Common myeloid progenitor, CD34-positive (primary cell): Measurements from ENCODE around the gene RET.

Experiments used
- CTCF ChIA-PET: fragments of 350-600 bp; sonication (Branson Sonifier 250); formaldehyde crosslinking; loops from one replicate; lab custom pipeline; 2021; ENCODE audit warnings: antibody characterized with exemption; lab: Charles Lee
- POLR2A ChIA-PET: fragments of 350-600 bp; sonication (Branson Sonifier 250); formaldehyde crosslinking; loops from one replicate; lab custom pipeline; 2021; ENCODE audit warnings: antibody characterized with exemption; lab: Charles Lee
- DNase-seq, 3 donors: peaks; one replicate each; pipeline versions ENCODE4 v3.0.0 to v3.0.0-alpha.2; 2013
- H3K27ac ChIP-seq, 2 experiments: 1 replicate in 1 of 2; 2 replicates in 1 of 2; pipeline ENCODE4 v1.7.0; 2013; ENCODE audit warnings: inconsistent platforms in 2 of 2, low read length in 2 of 2, mild to moderate bottlenecking in 2 of 2, low read depth in 1 of 2, moderate library complexity in 1 of 2; ENCODE audit not compliant: severe bottlenecking in 2 of 2, insufficient read depth in 1 of 2, poor library complexity in 1 of 2
- H3K27me3 ChIP-seq, 5 experiments: replicated peaks in 2 of 5; 1 replicate in 3 of 5; 2 replicates in 2 of 5; pipeline versions ENCODE4 v1.6.1 to v1.7.0; 2013; ENCODE audit warnings: low read length in 4 of 5, mild to moderate bottlenecking in 2 of 5, moderate library complexity in 2 of 5, inconsistent platforms in 1 of 5; ENCODE audit not compliant: insufficient read depth in 5 of 5, control insufficient read depth in 4 of 5
- H3K36me3 ChIP-seq, 4 experiments: 1 replicate in 2 of 4; 2 replicates in 2 of 4; pipeline versions ENCODE4 v1.6.1 to v1.7.0; 2013; ENCODE audit warnings: low read length in 3 of 4, control low read depth in 1 of 4, mild to moderate bottlenecking in 1 of 4; ENCODE audit not compliant: control insufficient read depth in 4 of 4, insufficient read depth in 4 of 4
- H3K4me1 ChIP-seq, 4 experiments: 1 replicate in 3 of 4; 2 replicates in 1 of 4; pipeline versions ENCODE4 v1.6.1 to v1.7.1; 2013; ENCODE audit warnings: low read length in 3 of 4, mild to moderate bottlenecking in 3 of 4, control low read depth in 1 of 4, inconsistent platforms in 1 of 4, moderate library complexity in 1 of 4; ENCODE audit not compliant: control insufficient read depth in 4 of 4, insufficient read depth in 4 of 4; ENCODE audit errors: control extremely low read depth in 1 of 4
- H3K4me3 ChIP-seq, 7 experiments: 1 replicate in 4 of 7; 2 replicates in 3 of 7; pipeline versions ENCODE4 v1.5.1 to v1.7.0; 2013; ENCODE audit warnings: mild to moderate bottlenecking in 7 of 7, low read length in 6 of 7, moderate library complexity in 6 of 7, inconsistent platforms in 2 of 7, low read depth in 2 of 7, control low read depth in 1 of 7; ENCODE audit not compliant: insufficient read depth in 4 of 7, control insufficient read depth in 1 of 7; ENCODE audit errors: extremely low read depth in 1 of 7
- H3K9me3 ChIP-seq, 5 experiments: 1 replicate in 4 of 5; 2 replicates in 1 of 5; pipeline versions ENCODE4 v1.6.1 to v1.7.1; 2013; ENCODE audit warnings: low read length in 4 of 5, mild to moderate bottlenecking in 2 of 5, inconsistent platforms in 1 of 5, low read depth in 1 of 5, moderate library complexity in 1 of 5; ENCODE audit not compliant: control insufficient read depth in 4 of 5, insufficient read depth in 2 of 5; ENCODE audit errors: control extremely low read depth in 1 of 5
- WGBS: methylation state at CpG from one replicate; pipeline ENCODE4 v1.1.5; 2013; ENCODE audit not compliant: insufficient coverage; 5-methylcytosine and 5-hydroxymethylcytosine counted together

The RET gene

DNA sequence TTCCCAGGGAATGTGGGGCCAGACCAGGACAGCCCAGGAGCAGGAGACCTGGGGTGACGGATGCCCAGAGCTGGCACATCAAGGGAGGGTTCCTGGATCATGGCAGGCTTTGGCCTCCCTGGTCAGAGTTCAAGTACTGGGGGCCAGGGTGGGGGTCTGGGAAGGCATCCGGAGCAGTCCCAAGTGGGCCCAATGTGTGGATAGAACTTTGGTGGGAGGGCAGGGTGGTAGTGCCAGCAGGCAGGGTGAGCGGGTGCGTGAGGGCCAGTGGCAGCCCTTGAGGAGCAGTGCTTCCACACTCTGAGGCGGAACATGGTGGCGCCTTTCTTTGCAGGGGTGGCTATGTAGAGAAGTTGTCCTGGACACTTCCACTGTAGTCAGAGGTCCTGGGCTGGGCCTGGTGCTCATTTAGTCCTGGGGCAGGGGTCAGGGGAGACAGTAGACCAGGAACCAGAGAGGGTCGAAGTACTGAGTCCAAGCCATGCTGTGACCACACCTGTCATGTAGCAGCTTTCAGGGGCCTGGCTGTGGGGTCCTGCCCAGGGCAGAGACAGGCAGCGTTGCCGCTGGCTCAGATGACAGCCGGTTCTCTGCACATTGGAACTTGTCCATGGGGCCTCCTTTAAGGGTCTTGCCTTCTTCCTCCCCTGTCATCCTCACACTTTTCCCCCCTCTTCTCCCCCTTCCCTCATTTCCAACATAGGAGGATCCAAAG, 39.2 kb downstream of the RET start:
- peaks cover 4 to 36% (median 17%) of the 10 kb centered on the region in 4 experiments for H3K4me1 ChIP-seq
- no peak overlapping the region for H3K27ac ChIP-seq
- POLR2A ChIA-PET, result no interaction called here
- CTCF ChIA-PET, result interaction anchor here (1.2 to 1.4 kb wide), 4 partner anchors 8 to 24 kb away, joined by 3 to 5 read pairs (median 4); no protein-coding TSS in a partner anchor
- no peaks in the 10 kb centered on the region for H3K36me3 ChIP-seq
- no peak overlapping the region for H3K4me3 ChIP-seq
- no peak for DNase-seq
- no peaks in the 10 kb centered on the region for H3K9me3 ChIP-seq
- 97% methylated on average over 7 of the region's 10 CpGs for WGBS
- no peaks in the 10 kb centered on the region for H3K27me3 ChIP-seq

DNA sequence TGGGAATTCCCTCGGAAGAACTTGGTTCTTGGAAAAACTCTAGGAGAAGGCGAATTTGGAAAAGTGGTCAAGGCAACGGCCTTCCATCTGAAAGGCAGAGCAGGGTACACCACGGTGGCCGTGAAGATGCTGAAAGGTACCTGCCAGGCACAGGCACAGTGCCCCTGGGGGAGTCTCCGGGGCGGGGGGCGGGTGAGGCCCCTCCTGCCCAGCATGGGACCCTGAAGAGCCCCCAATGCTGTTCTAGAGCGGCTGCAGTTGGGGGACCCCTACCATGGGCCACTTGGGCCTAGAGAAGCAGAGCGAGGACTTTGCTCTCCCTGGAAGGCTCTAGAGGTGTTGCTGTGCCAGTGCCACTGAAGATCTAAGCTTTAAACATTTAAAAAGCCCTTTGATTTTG, 39.7 kb downstream of the RET start:
- CTCF ChIA-PET, result interaction anchor here (1.2 to 1.8 kb wide), 2 partner anchors 14 to 23 kb away, joined by 5 to 6 read pairs; no protein-coding TSS in a partner anchor

DNA sequence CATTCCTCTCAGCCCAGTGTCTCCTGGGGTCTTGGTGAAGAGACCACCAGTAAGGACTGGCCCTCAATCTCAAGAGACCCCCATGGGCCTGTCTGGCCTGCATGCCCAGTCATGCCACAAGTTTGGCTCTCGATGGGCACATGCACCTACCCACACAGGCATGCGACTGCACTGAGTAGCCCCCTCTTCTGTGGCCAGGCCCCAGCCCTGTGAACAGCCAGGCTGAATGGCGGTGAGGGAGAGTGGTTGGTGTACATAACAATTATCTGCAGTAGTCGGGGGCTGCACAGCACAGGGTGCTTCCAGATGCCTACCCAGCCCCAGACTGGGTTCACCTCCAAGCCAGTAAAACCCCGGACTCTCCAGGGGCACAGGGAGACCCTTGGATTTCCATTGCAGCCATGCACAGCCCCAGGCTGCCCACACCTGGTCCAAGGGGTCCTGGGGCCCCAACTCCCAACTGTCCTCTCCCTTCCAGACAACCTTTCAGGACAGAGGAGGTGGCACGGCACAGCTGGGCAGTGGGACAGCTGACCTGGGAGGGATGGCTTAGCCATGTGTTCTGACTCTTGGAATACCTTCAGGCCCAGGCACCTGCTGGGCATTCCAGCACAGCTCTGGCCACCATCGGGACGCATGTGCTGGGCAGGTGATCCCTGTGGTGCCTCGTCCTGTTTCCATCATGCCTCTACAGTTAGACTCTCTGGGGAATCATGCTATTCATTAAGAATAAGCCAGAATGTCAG, 40.3 kb downstream of the RET start:
- 97% methylated on average over 8 of the region's 9 CpGs for WGBS
- peaks cover 7 to 46% (median 29%) of the 10 kb centered on the region in 4 experiments for H3K4me1 ChIP-seq
- POLR2A ChIA-PET, result interaction anchor here (0.6 kb wide), 1 partner anchor 242 kb away, joined by 3 read pairs; no protein-coding TSS in a partner anchor

More for the DNA sequence above, 39.7 kb downstream of the RET start:
- Histone ChIP-seq H3K4me1 (peaks cover 7 to 40% (median 23%) of the 10 kb centered on the region in 4 experiments), H3K36me3 (no peaks in the 10 kb centered on the region), H3K27me3 (no peaks in the 10 kb centered on the region), H3K9me3 (no peaks in the 10 kb centered on the region), H3K4me3 (no peak overlapping the region), H3K27ac (no peak overlapping the region)
- 100% methylated on average over 5 of the region's 10 CpGs for WGBS
- DNase-seq, result no peak
- POLR2A ChIA-PET, result no interaction called here

DNA sequence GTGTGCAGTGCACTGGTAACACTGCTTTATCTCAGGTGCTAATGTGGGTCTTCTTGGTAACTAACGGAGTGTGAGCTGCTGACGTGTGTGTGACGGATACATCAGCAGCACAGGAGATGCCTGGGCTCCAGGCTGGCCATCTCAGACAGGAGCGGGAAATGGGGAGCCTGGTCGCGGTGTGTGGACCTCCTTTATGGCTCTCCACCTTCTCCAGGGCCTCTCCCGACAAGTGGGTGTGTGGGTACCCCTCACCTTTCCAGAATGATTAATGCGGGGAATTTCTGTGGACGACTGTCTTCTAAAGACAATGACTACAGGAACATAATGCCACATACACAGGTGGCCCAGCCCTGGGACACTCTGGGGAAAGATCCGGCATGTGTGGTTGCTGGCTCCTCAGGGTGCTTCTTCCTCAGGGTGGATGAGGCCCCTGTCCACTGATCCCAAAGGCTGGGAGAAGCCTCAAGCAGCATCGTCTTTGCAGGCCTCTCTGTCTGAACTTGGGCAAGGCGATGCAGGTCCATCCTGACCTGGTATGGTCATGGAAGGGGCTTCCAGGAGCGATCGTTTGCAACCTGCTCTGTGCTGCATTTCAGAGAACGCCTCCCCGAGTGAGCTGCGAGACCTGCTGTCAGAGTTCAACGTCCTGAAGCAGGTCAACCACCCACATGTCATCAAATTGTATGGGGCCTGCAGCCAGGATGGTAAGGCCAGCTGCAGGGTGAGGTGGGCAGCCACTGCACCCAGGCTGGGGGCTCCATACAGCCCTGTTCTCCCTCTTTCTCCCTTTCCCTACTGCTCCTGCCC, 41.1 kb downstream of the RET start:
- 92% methylated on average over 18 of the region's 18 CpGs for WGBS
- H3K36me3 ChIP-seq, result no peaks in the 10 kb centered on the region
- H3K4me1 ChIP-seq, result peaks cover 10 to 54% (median 36%) of the 10 kb centered on the region in 4 experiments
- H3K4me3 ChIP-seq, result no peak overlapping the region
- no peaks in the 10 kb centered on the region for H3K9me3 ChIP-seq
- no peaks in the 10 kb centered on the region for H3K27me3 ChIP-seq
- ChIA-PET POLR2A (no interaction called here), CTCF (interaction anchor here (0.6 to 1.8 kb wide), 3 partner anchors 12 to 284 kb away, joined by 3 to 6 read pairs (median 3); no protein-coding TSS in a partner anchor)
- no peak for DNase-seq
- H3K27ac ChIP-seq, result no peak overlapping the region

More for the DNA sequence above, 40.3 kb downstream of the RET start:
- Histone ChIP-seq H3K9me3 (no peaks in the 10 kb centered on the region), H3K36me3 (no peaks in the 10 kb centered on the region), H3K27me3 (no peaks in the 10 kb centered on the region), H3K4me3 (no peak overlapping the region), H3K27ac (no peak overlapping the region)
- CTCF ChIA-PET, result interaction anchor here (1.8 kb wide), 1 partner anchor 13 kb away, joined by 6 read pairs; no protein-coding TSS in a partner anchor
- DNase-seq, result no peak

DNA sequence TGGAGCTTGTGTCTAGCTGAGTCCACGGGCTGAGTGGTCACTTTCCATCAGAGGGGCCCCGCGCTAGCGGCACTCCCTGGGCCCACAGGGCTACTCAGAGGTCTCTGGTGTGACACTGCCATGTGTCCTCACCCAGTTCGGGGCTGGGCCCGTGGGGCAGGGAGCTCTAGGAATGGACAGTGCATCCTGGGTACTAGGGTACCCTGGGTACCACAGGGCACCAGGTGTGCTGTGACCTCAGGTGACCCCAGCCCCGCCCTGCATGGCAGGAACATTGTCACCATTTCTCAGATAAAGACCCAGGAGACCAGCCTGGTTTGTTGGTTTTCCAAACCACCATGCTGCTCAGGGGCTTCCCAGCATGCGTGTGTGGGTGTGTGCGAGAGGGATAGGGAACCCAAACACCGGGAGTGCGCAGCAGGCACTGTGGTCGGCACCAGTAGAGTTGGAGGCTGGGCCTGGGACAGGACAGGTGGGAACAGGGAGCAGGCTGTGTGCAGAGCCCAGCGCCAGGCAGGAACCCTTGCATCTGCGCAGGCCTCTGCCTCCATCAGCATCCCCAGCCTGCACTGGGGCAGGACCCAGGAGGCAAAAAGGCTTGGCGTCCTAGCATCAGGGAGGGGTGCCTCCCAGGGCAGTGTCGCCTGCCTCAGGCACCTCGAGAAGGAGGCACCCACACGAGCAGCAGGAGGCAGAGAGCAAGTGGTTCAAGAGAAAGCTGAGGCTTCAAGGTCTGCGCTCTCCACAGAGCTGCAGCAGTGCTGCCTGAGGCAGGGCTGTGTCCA, 42.0 kb downstream of the RET start:
- Histone ChIP-seq H3K4me3 (no peak overlapping the region), H3K27me3 (no peaks in the 10 kb centered on the region), H3K27ac (no peak overlapping the region), H3K36me3 (no peaks in the 10 kb centered on the region), H3K9me3 (no peaks in the 10 kb centered on the region), H3K4me1 (peaks cover 10 to 55% (median 40%) of the 10 kb centered on the region in 4 experiments)
- ChIA-PET CTCF (interaction anchor here (0.6 to 1.8 kb wide), 3 partner anchors 11 to 285 kb away, joined by 3 to 6 read pairs (median 3); no protein-coding TSS in a partner anchor), POLR2A (no interaction called here)
- 89% methylated on average over 17 of the region's 19 CpGs for WGBS
- DNase-seq, result no peak
